Vagina (tissue), 2 donors: ENCODE measurements around the gene ANKLE1. TPM values are rescaled to one million over a fixed set of nuclear protein-coding genes. Genes with fewer than 3 reads are reported as not detected.
A peak's percentile ranks its signal among the peaks of the same experiment; 100 is the strongest.

ENCODE experiments used
- DNase-seq, 2 donors: peaks; one replicate each; pipeline ENCODE4 v3.0.0-alpha.2; 2017; ENCODE audit errors: extremely low spot score in 2 of 2
- H3K27ac ChIP-seq: fragments of 200-600 bp; sonication (generic); one replicate; pipeline ENCODE4 v1.5.1; 2019
- H3K27me3 ChIP-seq: fragments of 200-600 bp; sonication (generic); one replicate; pipeline ENCODE4 v1.5.1; 2019
- H3K36me3 ChIP-seq, 2 donors: fragments of 200-600 bp; sonication (generic); one replicate each; pipeline ENCODE4 v1.5.1; 2017 to 2019
- H3K4me1 ChIP-seq: fragments of 200-600 bp; sonication (generic); one replicate; pipeline ENCODE4 v1.5.1; 2019
- H3K4me3 ChIP-seq, 2 donors: fragments of 200-600 bp; sonication (generic); 1 replicate in 1 of 2; 2 replicates in 1 of 2; pipeline ENCODE4 v1.5.1; 2016 to 2019
- H3K9me3 ChIP-seq: fragments of 200-600 bp; sonication (generic); one replicate; pipeline ENCODE4 v1.5.1; 2019
- POLR2A ChIP-seq, 2 donors: fragments of 450-650 bp; IDR thresholded peaks; one replicate each; pipeline ENCODE4 v1.6.1; 2017; ENCODE audit warnings: antibody characterized with exemption in 2 of 2, mild to moderate bottlenecking in 2 of 2, moderate library complexity in 2 of 2
- POLR2AphosphoS5 ChIP-seq, 2 donors: sonication (generic); formaldehyde crosslinking; IDR thresholded peaks; one replicate each; pipeline ENCODE4 v1.9.0; 2017; ENCODE audit warnings: antibody characterized with exemption in 2 of 2, mild to moderate bottlenecking in 2 of 2, low read depth in 1 of 2; ENCODE audit not compliant: insufficient read depth in 1 of 2
- intact Hi-C: fragments of 100-400 bp; cut with DNase I; formaldehyde crosslinking; loops from one replicate; pipeline ENCODE4 v1.15.1; 2023
- total RNA-seq: library from RNA; depleted of rRNA; stranded (reverse); fragments of >200 nt; gene quantifications from one replicate; pipeline ENCODE4 v1.2.3, GENCODE V29; 2016
- TF ChIP-seq, protein P1 (sequence below), 3 experiments: fragments of 450-650 bp in 2 of 3; fragments of 200-600 bp in 1 of 3; sonication (generic) in 1 of 3; IDR thresholded peaks; one replicate each; pipeline ENCODE4 v1.5.1; 2017 to 2019; ENCODE audit warnings: antibody characterized with exemption in 3 of 3, mild to moderate bottlenecking in 2 of 3, moderate library complexity in 2 of 3

Gene ANKLE1
- total RNA-seq, 1 donor from 2014 or later: 2.9 TPM

DNA sequence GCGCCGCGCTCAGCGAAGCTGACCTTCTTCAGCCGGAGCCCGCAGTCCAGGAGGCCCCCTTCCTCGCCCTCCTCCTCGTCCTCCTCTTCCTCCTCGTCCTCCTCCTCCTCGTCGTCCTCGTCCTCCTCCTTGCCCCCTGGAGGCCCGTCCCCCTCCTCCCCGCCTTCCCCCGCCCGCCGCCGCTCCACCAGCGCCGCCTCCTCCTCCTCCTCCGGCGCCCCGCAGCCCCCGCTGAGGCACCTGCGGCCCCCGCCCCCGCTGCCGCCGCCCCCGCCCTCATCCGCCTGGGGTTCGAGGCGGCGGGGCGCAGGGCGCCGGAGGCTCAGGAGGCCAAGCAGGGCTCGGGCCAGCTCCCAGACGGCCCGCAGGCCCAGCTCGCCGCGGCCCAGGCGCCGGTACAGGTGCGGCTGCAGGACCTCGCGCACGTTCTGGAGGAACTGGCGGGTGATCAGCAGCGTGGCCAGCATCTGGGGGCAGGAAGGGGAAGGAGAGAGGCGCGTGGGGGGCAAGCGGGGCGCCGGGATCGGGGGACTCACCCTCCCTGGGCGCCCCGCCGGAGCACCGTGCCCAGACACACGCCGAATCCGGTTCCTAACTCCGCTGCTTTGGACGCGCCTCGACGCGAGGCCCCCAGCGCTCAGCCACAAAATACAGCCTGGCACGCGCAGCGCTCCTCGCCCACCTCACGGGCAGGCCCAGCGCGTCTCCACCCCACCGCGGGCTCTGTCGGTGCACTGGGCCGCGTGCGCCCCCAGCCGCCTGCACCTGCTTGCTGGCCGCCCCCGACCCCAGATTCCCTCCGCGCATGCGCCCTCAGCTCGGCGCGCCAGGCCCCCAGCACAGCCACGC lies 47.0 kb downstream of the ANKLE1 start:
- intact Hi-C loops: no loop called here
- H3K36me3 ChIP-seq: no peaks in the 10 kb centered on the region
- TF ChIP-seq POLR2AphosphoS5 (IDR thresholded peaks at IDR 0.05; ENCODE audit: insufficient read depth in 1 of 2, low read depth in 1 of 2): no peak
- TF ChIP-seq POLR2A (IDR thresholded peaks at IDR 0.05): no peak
- TF ChIP-seq, protein P1, sequence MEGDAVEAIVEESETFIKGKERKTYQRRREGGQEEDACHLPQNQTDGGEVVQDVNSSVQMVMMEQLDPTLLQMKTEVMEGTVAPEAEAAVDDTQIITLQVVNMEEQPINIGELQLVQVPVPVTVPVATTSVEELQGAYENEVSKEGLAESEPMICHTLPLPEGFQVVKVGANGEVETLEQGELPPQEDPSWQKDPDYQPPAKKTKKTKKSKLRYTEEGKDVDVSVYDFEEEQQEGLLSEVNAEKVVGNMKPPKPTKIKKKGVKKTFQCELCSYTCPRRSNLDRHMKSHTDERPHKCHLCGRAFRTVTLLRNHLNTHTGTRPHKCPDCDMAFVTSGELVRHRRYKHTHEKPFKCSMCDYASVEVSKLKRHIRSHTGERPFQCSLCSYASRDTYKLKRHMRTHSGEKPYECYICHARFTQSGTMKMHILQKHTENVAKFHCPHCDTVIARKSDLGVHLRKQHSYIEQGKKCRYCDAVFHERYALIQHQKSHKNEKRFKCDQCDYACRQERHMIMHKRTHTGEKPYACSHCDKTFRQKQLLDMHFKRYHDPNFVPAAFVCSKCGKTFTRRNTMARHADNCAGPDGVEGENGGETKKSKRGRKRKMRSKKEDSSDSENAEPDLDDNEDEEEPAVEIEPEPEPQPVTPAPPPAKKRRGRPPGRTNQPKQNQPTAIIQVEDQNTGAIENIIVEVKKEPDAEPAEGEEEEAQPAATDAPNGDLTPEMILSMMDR (IDR thresholded peaks at IDR 0.05): no peak
- H3K27ac ChIP-seq: peak overlapping the region; percentile 60
- H3K9me3 ChIP-seq: no peaks in the 10 kb centered on the region
- DNase-seq: no peak
- H3K4me3 ChIP-seq: peak overlapping the region; percentile 37 to 45
- H3K27me3 ChIP-seq: peaks cover 7% of the 10 kb centered on the region
- peaks cover 29% of the 10 kb centered on the region for H3K4me1 ChIP-seq

DNA sequence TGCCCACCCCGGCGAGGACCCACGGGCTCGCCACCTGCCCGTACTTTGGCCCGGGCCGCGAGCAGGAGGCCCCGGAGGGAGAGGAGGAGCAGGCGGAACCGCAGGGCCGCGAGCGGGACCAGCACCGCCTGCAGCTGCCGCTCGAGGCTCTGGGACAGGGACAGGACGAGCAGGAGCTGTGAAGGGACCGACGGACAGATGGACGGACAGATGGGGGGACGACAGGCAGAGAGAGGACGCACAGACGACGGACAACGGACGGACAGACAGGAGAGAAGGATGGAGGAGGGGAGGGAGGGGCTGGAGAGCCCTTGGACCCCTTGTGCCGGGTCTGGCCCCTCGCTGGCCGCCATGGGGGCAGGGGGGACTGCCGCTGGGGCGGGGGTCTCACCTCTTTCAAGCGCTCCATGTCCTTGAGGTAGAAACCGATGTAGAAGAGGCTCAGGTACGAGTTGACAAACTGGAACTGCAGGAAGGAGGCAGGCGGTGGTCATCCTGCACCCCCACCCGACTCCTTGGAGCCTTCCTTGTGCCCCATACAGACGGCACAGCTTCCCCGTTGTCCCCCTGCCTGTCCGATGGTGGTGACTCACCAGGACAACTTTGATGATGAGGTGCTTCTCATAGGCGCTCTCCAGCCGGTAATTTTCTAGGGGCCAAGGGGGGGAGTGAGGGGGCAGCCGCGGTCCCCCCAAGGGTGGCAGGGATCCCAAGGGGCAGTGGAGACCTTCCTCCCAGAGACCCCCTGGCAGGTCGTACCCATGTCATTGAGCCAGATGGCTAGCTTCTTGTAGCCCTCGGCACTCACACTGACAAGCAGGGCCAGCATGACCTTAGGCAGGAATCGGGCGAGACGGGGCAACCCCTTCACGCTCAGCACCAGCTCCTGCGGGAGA lies 47.9 kb downstream of the ANKLE1 start:
- intact Hi-C loops: no loop called here
- H3K9me3 ChIP-seq: no peaks in the 10 kb centered on the region
- H3K4me3 ChIP-seq: peak overlapping the region in 1 of 2 donors; percentile 45
- TF ChIP-seq POLR2AphosphoS5 (IDR thresholded peaks at IDR 0.05; ENCODE audit: insufficient read depth in 1 of 2, low read depth in 1 of 2): no peak
- TF ChIP-seq, protein P1 (IDR thresholded peaks at IDR 0.05): no peak
- no peak for TF ChIP-seq POLR2A (IDR thresholded peaks at IDR 0.05)
- H3K36me3 ChIP-seq: no peaks in the 10 kb centered on the region
- H3K4me1 ChIP-seq: peaks cover 33% of the 10 kb centered on the region
- no peak overlapping the region for H3K27ac ChIP-seq
- no peak for DNase-seq
- peaks cover 7% of the 10 kb centered on the region for H3K27me3 ChIP-seq

DNA sequence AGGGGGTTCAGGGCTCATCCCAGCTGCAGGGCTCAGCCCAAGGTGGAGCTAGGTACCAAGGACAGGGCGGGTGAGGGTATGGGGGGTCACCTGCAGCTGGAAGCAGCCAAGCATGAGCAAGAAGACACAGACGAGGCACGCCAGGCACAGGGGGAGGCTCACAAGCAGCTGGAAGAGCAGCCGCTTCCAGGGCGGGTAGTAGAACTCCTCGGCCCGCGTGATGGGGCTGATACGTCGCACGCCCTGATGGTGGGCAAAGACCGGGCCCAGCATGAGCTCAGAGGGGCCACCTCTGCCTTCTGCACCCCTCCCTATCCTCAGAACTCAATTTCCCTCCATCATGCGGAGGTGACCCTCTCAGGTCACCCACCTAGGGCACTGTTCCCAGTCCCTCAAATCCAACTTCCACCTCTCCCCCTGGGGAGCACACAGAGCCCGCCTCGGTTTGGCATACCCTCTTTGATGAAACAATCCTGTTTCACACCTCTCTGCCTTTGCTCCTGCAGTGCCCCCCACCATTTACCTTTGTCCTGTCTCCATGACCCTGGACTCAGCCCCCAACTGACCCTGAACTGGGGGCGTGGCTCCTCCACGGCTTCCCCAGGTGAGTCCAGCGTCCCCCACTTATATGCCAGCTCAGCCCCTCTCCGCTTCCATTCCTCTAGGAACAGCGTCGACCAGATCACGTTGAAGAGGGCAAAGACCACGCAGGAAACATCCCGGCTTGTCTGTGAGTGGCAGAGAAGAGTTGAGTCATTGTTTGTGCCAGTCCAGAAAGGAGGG lies 48.8 kb downstream of the ANKLE1 start:
- H3K4me1 ChIP-seq: peaks cover 40% of the 10 kb centered on the region
- intact Hi-C loops: no loop called here

DNA sequence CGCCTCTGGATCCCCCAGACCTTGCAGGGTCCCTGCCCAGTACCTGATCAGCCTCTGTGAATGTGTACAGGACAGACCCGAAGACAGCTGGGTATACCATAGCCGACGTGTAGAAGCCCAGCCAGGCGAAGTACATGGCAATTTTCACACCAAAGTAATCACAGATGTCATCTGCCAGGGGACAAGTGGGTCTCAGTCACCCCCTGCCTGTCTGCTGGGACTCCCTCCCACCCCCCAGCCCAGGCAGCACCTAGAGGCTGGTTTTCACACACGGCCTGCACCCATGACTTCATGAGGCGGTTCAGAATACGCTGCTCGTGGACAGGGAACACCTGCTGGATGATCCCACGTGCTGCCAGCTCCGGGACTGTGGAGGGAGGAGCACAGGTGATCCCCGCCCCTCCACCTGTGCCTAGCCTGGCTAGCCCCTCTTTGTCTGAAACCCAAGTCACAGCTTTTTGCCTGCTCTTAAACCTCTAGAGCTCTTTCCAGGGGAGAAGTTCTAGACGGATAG lies 49.4 kb downstream of the ANKLE1 start:
- Histone ChIP-seq H3K4me3 (no peak overlapping the region), H3K27ac (no peak overlapping the region), H3K27me3 (peaks cover 7% of the 10 kb centered on the region), H3K9me3 (no peaks in the 10 kb centered on the region), H3K36me3 (no peaks in the 10 kb centered on the region), H3K4me1 (peaks cover 46% of the 10 kb centered on the region)
- no peak for DNase-seq
- no peak for TF ChIP-seq POLR2AphosphoS5 (IDR thresholded peaks at IDR 0.05; ENCODE audit: insufficient read depth in 1 of 2, low read depth in 1 of 2)
- TF ChIP-seq, protein P1 (IDR thresholded peaks at IDR 0.05): no peak
- no peak for TF ChIP-seq POLR2A (IDR thresholded peaks at IDR 0.05)
- intact Hi-C loops: no loop called here

More for the DNA sequence above, 48.8 kb downstream of the ANKLE1 start:
- Histone ChIP-seq H3K27me3 (peaks cover 7% of the 10 kb centered on the region), H3K4me3 (no peak overlapping the region), H3K27ac (no peak overlapping the region), H3K36me3 (no peaks in the 10 kb centered on the region), H3K9me3 (no peaks in the 10 kb centered on the region)
- no peak for DNase-seq
- TF ChIP-seq POLR2A (IDR thresholded peaks at IDR 0.05) (no peak), POLR2AphosphoS5 (IDR thresholded peaks at IDR 0.05; ENCODE audit: insufficient read depth in 1 of 2, low read depth in 1 of 2) (no peak)

DNA sequence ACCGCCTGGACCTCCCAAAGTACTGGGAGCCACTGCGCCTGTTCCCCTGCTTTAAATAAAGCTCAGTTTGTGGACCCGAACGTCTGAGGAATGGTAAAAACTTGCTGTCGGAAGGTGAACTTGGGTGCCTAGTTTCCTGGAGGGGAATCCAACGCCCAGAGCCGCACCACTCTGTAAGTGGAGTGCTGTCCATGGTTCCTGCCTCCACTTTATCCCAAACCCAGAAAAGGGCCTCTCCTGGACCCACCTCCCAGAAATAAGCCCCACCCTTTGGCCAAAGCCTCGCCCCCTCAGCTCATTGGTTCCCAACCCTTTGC lies 50.6 kb downstream of the ANKLE1 start:
- Histone ChIP-seq H3K27ac (no peak overlapping the region), H3K27me3 (peaks cover 7% of the 10 kb centered on the region), H3K4me3 (no peak overlapping the region), H3K36me3 (no peaks in the 10 kb centered on the region), H3K9me3 (no peaks in the 10 kb centered on the region), H3K4me1 (peaks cover 48% of the 10 kb centered on the region)
- intact Hi-C loops: no loop called here
- DNase-seq: no peak
- TF ChIP-seq POLR2A (IDR thresholded peaks at IDR 0.05) (no peak), POLR2AphosphoS5 (IDR thresholded peaks at IDR 0.05; ENCODE audit: insufficient read depth in 1 of 2, low read depth in 1 of 2) (no peak)
- TF ChIP-seq, protein P1 (IDR thresholded peaks at IDR 0.05): no peak
